MM.1S (cell line): ENCODE measurements around the gene TTC7B.

ENCODE experiments used
- DNase-seq: peaks from one replicate; pipeline ENCODE4 v3.0.0-alpha.2; 2015
- H2AFZ ChIP-seq: fragments of 300-600 bp; sonication (generic); 2 replicates; pipeline ENCODE4 v1.6.0; 2016; ENCODE audit warnings: antibody characterized with exemption, low read length
- H3F3A ChIP-seq: fragments of 300-600 bp; sonication (generic); 2 replicates; pipeline ENCODE4 v1.6.1; 2016; ENCODE audit warnings: mild to moderate bottlenecking, antibody characterized with exemption, low read length, moderate library complexity, mixed read lengths; ENCODE audit not compliant: insufficient read depth
- H3K27ac ChIP-seq: fragments of 300-600 bp; sonication (generic); 2 replicates; pipeline ENCODE4 v1.5.1; 2016; ENCODE audit warnings: mild to moderate bottlenecking, low read length
- H3K27me3 ChIP-seq: fragments of 300-600 bp; sonication (generic); replicated peaks from 2 replicates; pipeline ENCODE4 v1.6.0; 2016; ENCODE audit warnings: low read length; ENCODE audit not compliant: insufficient read depth
- H3K36me3 ChIP-seq: fragments of 300-600 bp; sonication (generic); replicated peaks from 2 replicates; pipeline ENCODE4 v1.6.1; 2016; ENCODE audit warnings: mild to moderate bottlenecking, low read length, mixed read lengths; ENCODE audit not compliant: insufficient read depth
- H3K4me1 ChIP-seq: fragments of 300-600 bp; sonication (generic); 2 replicates; pipeline ENCODE4 v1.6.1; 2016; ENCODE audit warnings: low read length, mixed read lengths
- H3K4me2 ChIP-seq: fragments of 300-600 bp; sonication (generic); 2 replicates; pipeline ENCODE4 v1.6.0; 2016; ENCODE audit warnings: low read depth, low read length
- H3K4me3 ChIP-seq: fragments of 300-600 bp; sonication (generic); 2 replicates; pipeline ENCODE4 v1.5.1; 2016; ENCODE audit warnings: low read length, mixed read lengths
- H3K79me2 ChIP-seq: fragments of 300-600 bp; sonication (generic); 2 replicates; pipeline ENCODE4 v1.6.1; 2016; ENCODE audit warnings: mixed run types, low read length, mixed read lengths
- H3K9ac ChIP-seq: fragments of 300-600 bp; sonication (generic); 2 replicates; pipeline ENCODE4 v1.6.1; 2016; ENCODE audit warnings: low read length, mixed read lengths
- H3K9me2 ChIP-seq: fragments of 300-600 bp; sonication (generic); replicated peaks from 2 replicates; pipeline ENCODE4 v1.6.1; 2016; ENCODE audit warnings: mild to moderate bottlenecking, low read length, mixed read lengths; ENCODE audit not compliant: insufficient read depth
- H3K9me3 ChIP-seq: fragments of 300-600 bp; sonication (generic); replicated peaks from 2 replicates; pipeline ENCODE4 v1.6.1; 2016; ENCODE audit warnings: mild to moderate bottlenecking, low read length, mixed read lengths; ENCODE audit not compliant: insufficient read depth
- H4K20me1 ChIP-seq: fragments of 300-600 bp; sonication (generic); 2 replicates; pipeline ENCODE4 v1.6.1; 2016; ENCODE audit warnings: mild to moderate bottlenecking, low read length, moderate library complexity, mixed read lengths; ENCODE audit not compliant: insufficient read depth
- CTCF ChIP-seq: fragments of 300-600 bp; sonication (generic); IDR thresholded peaks from 2 replicates; pipeline ENCODE4 v1.5.1; 2016; ENCODE audit warnings: antibody characterized with exemption, low read length, mixed read lengths
- EZH2 ChIP-seq: fragments of 300-600 bp; sonication (generic); optimal IDR thresholded peaks from 2 replicates; pipeline ENCODE3; 2017; ENCODE audit warnings: low read depth, mild to moderate bottlenecking, antibody characterized with exemption, low read length, mixed read lengths
- EZH2phosphoT487 ChIP-seq: fragments of 300-600 bp; sonication (generic); IDR thresholded peaks from 2 replicates; pipeline ENCODE4 v1.6.1; 2018; ENCODE audit warnings: antibody characterized with exemption, low read length

The TTC7B gene

GRCh38 chr14:90717916-90718315 lies 98.3 kb downstream of the TTC7B start:
- no peak overlapping the region for H2AFZ ChIP-seq
- no peak overlapping the region for H3K4me3 ChIP-seq
- no peak for TF ChIP-seq EZH2phosphoT487
- TF ChIP-seq CTCF, result no peak
- H4K20me1 ChIP-seq, result no peaks in the 10 kb centered on the region
- no peak overlapping the region for H3K27ac ChIP-seq
- H3K9ac ChIP-seq, result no peak overlapping the region
- no peaks in the 10 kb centered on the region for H3K36me3 ChIP-seq
- H3K79me2 ChIP-seq, result no peaks in the 10 kb centered on the region
- H3K9me2 ChIP-seq, result no peaks in the 10 kb centered on the region
- no peaks in the 10 kb centered on the region for H3K4me1 ChIP-seq
- H3K4me2 ChIP-seq, result no peak overlapping the region
- no peaks in the 10 kb centered on the region for H3K27me3 ChIP-seq
- no peaks in the 10 kb centered on the region for H3K9me3 ChIP-seq
- DNase-seq, result no peak
- H3F3A ChIP-seq, result no peaks in the 10 kb centered on the region

- no peaks in the 10 kb centered on the region for H3K27me3 ChIP-seq
- H3K36me3 ChIP-seq, result no peaks in the 10 kb centered on the region
- no peak overlapping the region for H3K27ac ChIP-seq
- H3K9me2 ChIP-seq, result no peaks in the 10 kb centered on the region
- no peak for DNase-seq
- TF ChIP-seq EZH2 (no peak), CTCF (no peak), EZH2phosphoT487 (no peak)
- H3K9me3 ChIP-seq, result no peaks in the 10 kb centered on the region
- H3F3A ChIP-seq, result no peaks in the 10 kb centered on the region
- no peak overlapping the region for H2AFZ ChIP-seq
- H3K4me1 ChIP-seq, result no peaks in the 10 kb centered on the region
- no peak overlapping the region for H3K4me2 ChIP-seq
- H4K20me1 ChIP-seq, result no peaks in the 10 kb centered on the region
- no peak overlapping the region for H3K4me3 ChIP-seq
- H3K79me2 ChIP-seq, result no peaks in the 10 kb centered on the region
- no peak overlapping the region for H3K9ac ChIP-seq
Observed at GRCh38 chr14:90715993-90716392, 100.2 kb downstream of the TTC7B start.

GRCh38 chr14:90715495-90715894 lies 100.7 kb downstream of the TTC7B start:
- no peak overlapping the region for H3K27ac ChIP-seq
- H3K4me1 ChIP-seq, result no peaks in the 10 kb centered on the region
- H3K27me3 ChIP-seq, result no peaks in the 10 kb centered on the region
- H3K79me2 ChIP-seq, result no peaks in the 10 kb centered on the region
- H3K4me3 ChIP-seq, result no peak overlapping the region
- no peaks in the 10 kb centered on the region for H3K9me2 ChIP-seq
- H4K20me1 ChIP-seq, result no peaks in the 10 kb centered on the region
- TF ChIP-seq EZH2 (no peak), EZH2phosphoT487 (no peak), CTCF (no peak)
- no peaks in the 10 kb centered on the region for H3K9me3 ChIP-seq
- no peak overlapping the region for H2AFZ ChIP-seq
- no peak for DNase-seq
- H3K9ac ChIP-seq, result no peak overlapping the region
- H3K36me3 ChIP-seq, result no peaks in the 10 kb centered on the region
- no peak overlapping the region for H3K4me2 ChIP-seq
- no peaks in the 10 kb centered on the region for H3F3A ChIP-seq
